SK-N-SH treated with all-trans-retinoic acid at 6 μM for 48 hours (cell line): ENCODE results near the gene HS3ST2.

ENCODE experiments used
- BACH2 ChIP-seq: fragments of 250-450 bp; sonication (Bioruptor Pico); IDR thresholded peaks from 2 replicates; pipeline ENCODE4 v1.9.0; 2021; ENCODE audit warnings: mild to moderate bottlenecking, borderline replicate concordance
- CSDC2 ChIP-seq: fragments of 250-450 bp; sonication (Bioruptor Pico); IDR thresholded peaks from 2 replicates; pipeline ENCODE4 v1.5.0; 2020; ENCODE audit warnings: mild to moderate bottlenecking, moderate library complexity
- PPARA ChIP-seq: fragments of 250-450 bp; sonication (Bioruptor Pico); IDR thresholded peaks from 2 replicates; pipeline ENCODE4 v1.5.0; 2020; ENCODE audit warnings: mild to moderate bottlenecking, borderline replicate concordance
- RARB ChIP-seq: fragments of 250-450 bp; sonication (Bioruptor Pico); IDR thresholded peaks from 2 replicates; pipeline ENCODE4 v1.8.0; 2021; ENCODE audit warnings: mild to moderate bottlenecking, moderate library complexity
- SNAI2 ChIP-seq: fragments of 250-450 bp; sonication (Bioruptor Pico); IDR thresholded peaks from 2 replicates; pipeline ENCODE4 v1.5.0; 2020; ENCODE audit warnings: mild to moderate bottlenecking, moderate library complexity
- TOX ChIP-seq: fragments of 250-450 bp; sonication (Bioruptor Pico); IDR thresholded peaks from 2 replicates; pipeline ENCODE4 v1.8.0; 2021; ENCODE audit warnings: mild to moderate bottlenecking, moderate library complexity, borderline replicate concordance
- ZFP30 ChIP-seq: fragments of 450-650 bp; formaldehyde crosslinking; IDR thresholded peaks from 2 replicates; pipeline ENCODE4 v1.5.0; 2022; ENCODE audit warnings: mild to moderate bottlenecking, moderate library complexity
- ZNF565 ChIP-seq: fragments of 450-650 bp; formaldehyde crosslinking; conservative IDR thresholded peaks from 2 replicates; pipeline ENCODE4 v1.5.0; 2020; ENCODE audit warnings: low read depth, mild to moderate bottlenecking, moderate library complexity
- ZNF70 ChIP-seq: fragments of 450-650 bp; formaldehyde crosslinking; IDR thresholded peaks from 2 replicates; pipeline ENCODE4 v1.5.0; 2020; ENCODE audit warnings: mild to moderate bottlenecking, moderate library complexity
- TF ChIP-seq, protein P1 (sequence below): fragments of 250-450 bp; sonication (Bioruptor Pico); IDR thresholded peaks from 2 replicates; pipeline ENCODE4 v1.8.0; 2021; ENCODE audit warnings: low read depth, mild to moderate bottlenecking, moderate library complexity, borderline replicate concordance
- TF ChIP-seq, protein P2 (sequence below): fragments of 250-450 bp; sonication (Bioruptor Pico); IDR thresholded peaks from 2 replicates; pipeline ENCODE4 v1.5.1; 2020; ENCODE audit warnings: low read depth, mild to moderate bottlenecking, moderate library complexity
- TF ChIP-seq, protein P3 (sequence below): fragments of 250-450 bp; sonication (Bioruptor Pico); IDR thresholded peaks from 2 replicates; pipeline ENCODE4 v1.8.0; 2020; ENCODE audit warnings: mild to moderate bottlenecking, moderate library complexity, borderline replicate concordance
- TF ChIP-seq, protein P4 (sequence below): fragments of 250-450 bp; sonication (Bioruptor Pico); IDR thresholded peaks from 2 replicates; pipeline ENCODE4 v1.5.0; 2020; ENCODE audit warnings: mild to moderate bottlenecking, moderate library complexity
- TF ChIP-seq, protein P5 (sequence below): fragments of 250-450 bp; sonication (Bioruptor Pico); IDR thresholded peaks from 2 replicates; pipeline ENCODE4 v1.5.1; 2021; ENCODE audit warnings: mild to moderate bottlenecking, moderate library complexity

DNA sequence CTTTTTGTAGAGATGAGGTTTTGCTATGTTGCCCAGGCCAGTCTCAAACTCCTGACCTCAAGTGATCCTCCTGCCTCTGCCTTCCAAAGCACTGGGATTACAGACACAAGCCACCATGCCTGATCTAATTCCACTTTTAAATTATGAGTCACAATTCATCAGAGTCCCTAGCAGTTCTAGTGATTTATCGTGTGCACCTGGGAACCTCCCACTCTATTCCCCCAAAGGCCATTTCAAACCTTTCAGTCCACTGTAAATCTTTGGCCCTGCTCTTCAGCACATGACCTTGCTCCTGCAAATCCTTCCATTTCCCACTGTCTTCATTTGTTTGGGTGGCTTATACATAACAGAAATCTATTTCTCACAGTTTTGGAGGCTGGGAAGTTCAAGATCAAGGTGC lies 73.0 kb downstream of the HS3ST2 start:
- no peak for TF ChIP-seq BACH2 (CRISPR knock-in tag)
- no peak for TF ChIP-seq TOX
- no peak for TF ChIP-seq ZNF70
- no peak for TF ChIP-seq RARB (CRISPR knock-in tag)
- TF ChIP-seq, protein P1, sequence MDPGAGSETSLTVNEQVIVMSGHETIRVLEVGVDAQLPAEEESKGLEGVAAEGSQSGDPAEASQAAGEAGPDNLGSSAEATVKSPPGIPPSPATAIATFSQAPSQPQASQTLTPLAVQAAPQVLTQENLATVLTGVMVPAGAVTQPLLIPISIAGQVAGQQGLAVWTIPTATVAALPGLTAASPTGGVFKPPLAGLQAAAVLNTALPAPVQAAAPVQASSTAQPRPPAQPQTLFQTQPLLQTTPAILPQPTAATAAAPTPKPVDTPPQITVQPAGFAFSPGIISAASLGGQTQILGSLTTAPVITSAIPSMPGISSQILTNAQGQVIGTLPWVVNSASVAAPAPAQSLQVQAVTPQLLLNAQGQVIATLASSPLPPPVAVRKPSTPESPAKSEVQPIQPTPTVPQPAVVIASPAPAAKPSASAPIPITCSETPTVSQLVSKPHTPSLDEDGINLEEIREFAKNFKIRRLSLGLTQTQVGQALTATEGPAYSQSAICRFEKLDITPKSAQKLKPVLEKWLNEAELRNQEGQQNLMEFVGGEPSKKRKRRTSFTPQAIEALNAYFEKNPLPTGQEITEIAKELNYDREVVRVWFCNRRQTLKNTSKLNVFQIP: no peak
- TF ChIP-seq ZFP30 (CRISPR knock-in tag): no peak
- TF ChIP-seq, protein P2, sequence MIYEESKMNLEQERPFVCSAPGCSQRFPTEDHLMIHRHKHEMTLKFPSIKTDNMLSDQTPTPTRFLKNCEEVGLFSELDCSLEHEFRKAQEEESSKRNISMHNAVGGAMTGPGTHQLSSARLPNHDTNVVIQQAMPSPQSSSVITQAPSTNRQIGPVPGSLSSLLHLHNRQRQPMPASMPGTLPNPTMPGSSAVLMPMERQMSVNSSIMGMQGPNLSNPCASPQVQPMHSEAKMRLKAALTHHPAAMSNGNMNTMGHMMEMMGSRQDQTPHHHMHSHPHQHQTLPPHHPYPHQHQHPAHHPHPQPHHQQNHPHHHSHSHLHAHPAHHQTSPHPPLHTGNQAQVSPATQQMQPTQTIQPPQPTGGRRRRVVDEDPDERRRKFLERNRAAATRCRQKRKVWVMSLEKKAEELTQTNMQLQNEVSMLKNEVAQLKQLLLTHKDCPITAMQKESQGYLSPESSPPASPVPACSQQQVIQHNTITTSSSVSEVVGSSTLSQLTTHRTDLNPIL (CRISPR knock-in tag): no peak
- TF ChIP-seq SNAI2 (CRISPR knock-in tag): no peak
- TF ChIP-seq PPARA (CRISPR knock-in tag): no peak
- TF ChIP-seq, protein P3, sequence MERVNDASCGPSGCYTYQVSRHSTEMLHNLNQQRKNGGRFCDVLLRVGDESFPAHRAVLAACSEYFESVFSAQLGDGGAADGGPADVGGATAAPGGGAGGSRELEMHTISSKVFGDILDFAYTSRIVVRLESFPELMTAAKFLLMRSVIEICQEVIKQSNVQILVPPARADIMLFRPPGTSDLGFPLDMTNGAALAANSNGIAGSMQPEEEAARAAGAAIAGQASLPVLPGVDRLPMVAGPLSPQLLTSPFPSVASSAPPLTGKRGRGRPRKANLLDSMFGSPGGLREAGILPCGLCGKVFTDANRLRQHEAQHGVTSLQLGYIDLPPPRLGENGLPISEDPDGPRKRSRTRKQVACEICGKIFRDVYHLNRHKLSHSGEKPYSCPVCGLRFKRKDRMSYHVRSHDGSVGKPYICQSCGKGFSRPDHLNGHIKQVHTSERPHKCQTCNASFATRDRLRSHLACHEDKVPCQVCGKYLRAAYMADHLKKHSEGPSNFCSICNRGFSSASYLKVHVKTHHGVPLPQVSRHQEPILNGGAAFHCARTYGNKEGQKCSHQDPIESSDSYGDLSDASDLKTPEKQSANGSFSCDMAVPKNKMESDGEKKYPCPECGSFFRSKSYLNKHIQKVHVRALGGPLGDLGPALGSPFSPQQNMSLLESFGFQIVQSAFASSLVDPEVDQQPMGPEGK (CRISPR knock-in tag): no peak
- no peak for TF ChIP-seq CSDC2 (CRISPR knock-in tag)
- TF ChIP-seq ZNF565 (CRISPR knock-in tag): no peak
- TF ChIP-seq, protein P4, sequence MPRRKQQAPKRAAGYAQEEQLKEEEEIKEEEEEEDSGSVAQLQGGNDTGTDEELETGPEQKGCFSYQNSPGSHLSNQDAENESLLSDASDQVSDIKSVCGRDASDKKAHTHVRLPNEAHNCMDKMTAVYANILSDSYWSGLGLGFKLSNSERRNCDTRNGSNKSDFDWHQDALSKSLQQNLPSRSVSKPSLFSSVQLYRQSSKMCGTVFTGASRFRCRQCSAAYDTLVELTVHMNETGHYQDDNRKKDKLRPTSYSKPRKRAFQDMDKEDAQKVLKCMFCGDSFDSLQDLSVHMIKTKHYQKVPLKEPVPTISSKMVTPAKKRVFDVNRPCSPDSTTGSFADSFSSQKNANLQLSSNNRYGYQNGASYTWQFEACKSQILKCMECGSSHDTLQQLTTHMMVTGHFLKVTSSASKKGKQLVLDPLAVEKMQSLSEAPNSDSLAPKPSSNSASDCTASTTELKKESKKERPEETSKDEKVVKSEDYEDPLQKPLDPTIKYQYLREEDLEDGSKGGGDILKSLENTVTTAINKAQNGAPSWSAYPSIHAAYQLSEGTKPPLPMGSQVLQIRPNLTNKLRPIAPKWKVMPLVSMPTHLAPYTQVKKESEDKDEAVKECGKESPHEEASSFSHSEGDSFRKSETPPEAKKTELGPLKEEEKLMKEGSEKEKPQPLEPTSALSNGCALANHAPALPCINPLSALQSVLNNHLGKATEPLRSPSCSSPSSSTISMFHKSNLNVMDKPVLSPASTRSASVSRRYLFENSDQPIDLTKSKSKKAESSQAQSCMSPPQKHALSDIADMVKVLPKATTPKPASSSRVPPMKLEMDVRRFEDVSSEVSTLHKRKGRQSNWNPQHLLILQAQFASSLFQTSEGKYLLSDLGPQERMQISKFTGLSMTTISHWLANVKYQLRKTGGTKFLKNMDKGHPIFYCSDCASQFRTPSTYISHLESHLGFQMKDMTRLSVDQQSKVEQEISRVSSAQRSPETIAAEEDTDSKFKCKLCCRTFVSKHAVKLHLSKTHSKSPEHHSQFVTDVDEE (CRISPR knock-in tag): no peak
- TF ChIP-seq, protein P5, sequence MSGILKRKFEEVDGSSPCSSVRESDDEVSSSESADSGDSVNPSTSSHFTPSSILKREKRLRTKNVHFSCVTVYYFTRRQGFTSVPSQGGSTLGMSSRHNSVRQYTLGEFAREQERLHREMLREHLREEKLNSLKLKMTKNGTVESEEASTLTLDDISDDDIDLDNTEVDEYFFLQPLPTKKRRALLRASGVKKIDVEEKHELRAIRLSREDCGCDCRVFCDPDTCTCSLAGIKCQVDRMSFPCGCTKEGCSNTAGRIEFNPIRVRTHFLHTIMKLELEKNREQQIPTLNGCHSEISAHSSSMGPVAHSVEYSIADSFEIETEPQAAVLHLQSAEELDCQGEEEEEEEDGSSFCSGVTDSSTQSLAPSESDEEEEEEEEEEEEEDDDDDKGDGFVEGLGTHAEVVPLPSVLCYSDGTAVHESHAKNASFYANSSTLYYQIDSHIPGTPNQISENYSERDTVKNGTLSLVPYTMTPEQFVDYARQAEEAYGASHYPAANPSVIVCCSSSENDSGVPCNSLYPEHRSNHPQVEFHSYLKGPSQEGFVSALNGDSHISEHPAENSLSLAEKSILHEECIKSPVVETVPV (CRISPR knock-in tag): no peak
